ES-I3 (cell line): ENCODE measurements around the gene NDUFA8.
"Not testable (repeated sequence)": the region's sequence is repeated elsewhere in the genome, so short reads cannot be mapped to it uniquely, and the experiment has no call there.

Source experiments
- H3K36me3 ChIP-seq: 2 replicates; pipeline ENCODE4 v1.6.1; 2013; ENCODE audit warnings: mild to moderate bottlenecking, low read length, control low read depth, moderate library complexity; ENCODE audit not compliant: insufficient read depth
- H3K4me1 ChIP-seq: 2 replicates; pipeline ENCODE4 v1.6.1; 2013; ENCODE audit warnings: mild to moderate bottlenecking, control low read depth, low read length; ENCODE audit not compliant: insufficient read depth
- H3K9ac ChIP-seq: 2 replicates; pipeline ENCODE4 v1.6.1; 2013; ENCODE audit warnings: low read depth, mild to moderate bottlenecking, low read length, moderate library complexity
- H3K9me3 ChIP-seq: 2 replicates; pipeline ENCODE4 v1.6.1; 2013; ENCODE audit warnings: mild to moderate bottlenecking, low read length, moderate library complexity; ENCODE audit not compliant: control insufficient read depth, insufficient read depth

The NDUFA8 gene

DNA sequence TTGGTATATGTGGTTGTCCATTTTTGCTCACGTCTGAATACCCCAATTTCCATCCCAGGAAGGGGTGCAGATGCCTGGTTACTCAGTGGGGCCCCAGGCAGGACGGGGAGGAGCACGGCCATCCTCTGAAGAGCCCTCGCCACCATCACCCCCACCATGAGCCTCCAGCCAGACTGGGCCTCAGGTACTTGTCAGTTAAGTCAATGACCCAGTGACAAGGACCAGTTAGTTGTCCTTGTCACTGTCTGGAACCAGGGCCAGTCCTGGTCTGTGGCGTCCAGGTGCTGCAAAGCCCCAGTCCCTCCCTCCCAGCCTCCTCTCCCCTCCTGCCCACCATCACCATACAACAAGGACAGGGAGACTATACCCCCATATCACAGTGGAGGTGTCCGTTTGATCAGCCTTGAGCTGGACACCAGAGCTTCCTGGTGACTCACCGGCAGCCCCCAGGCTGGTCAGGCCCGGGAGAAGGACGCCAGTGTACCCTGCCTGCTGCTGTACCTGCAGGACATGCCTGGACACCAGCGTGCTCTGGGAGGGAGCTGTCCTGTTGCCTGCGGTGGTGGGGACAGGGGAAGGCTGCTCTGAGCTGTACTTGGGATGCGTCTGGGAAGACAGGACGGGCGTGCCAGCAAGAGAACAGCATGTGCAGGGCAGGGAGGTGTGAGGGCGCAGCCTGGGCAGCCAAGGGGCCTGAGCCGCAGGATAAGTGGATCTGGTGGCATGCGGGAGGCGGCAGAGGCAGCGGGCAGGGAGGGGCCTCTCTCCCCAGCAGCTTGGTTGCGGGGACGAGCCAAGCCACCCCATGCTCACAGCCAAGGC, 33.9 kb downstream of the NDUFA8 start:
- no peaks in the 10 kb centered on the region for H3K36me3 ChIP-seq
- H3K9ac ChIP-seq = peak overlapping the region; percentile 56
- H3K4me1 ChIP-seq = peaks cover 15% of the 10 kb centered on the region; the same call in 1 of the 2 replicates
- no peaks in the 10 kb centered on the region for H3K9me3 ChIP-seq

DNA sequence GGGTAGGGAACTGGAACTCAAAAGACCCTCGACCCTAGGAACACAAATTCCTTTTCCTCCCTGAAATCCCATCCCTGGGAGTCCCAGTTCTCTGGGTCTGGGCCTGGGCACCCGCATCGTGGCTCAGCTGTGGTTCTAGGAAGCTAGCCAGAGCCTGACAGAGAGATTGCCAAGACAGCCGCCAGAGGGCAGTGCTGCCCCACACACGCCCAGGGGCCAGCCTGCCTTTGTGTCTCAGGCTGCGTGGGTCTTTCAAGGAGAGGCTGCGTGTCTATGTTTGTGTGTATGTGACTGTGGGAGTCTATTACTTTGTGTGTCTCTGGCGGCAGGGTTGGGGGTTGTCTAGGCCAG, 34.4 kb downstream of the NDUFA8 start:
- Histone ChIP-seq H3K9ac (no peak overlapping the region), H3K9me3 (no peaks in the 10 kb centered on the region), H3K36me3 (no peaks in the 10 kb centered on the region), H3K4me1 (peaks cover 15% of the 10 kb centered on the region; the same call in 1 of the 2 replicates)

DNA sequence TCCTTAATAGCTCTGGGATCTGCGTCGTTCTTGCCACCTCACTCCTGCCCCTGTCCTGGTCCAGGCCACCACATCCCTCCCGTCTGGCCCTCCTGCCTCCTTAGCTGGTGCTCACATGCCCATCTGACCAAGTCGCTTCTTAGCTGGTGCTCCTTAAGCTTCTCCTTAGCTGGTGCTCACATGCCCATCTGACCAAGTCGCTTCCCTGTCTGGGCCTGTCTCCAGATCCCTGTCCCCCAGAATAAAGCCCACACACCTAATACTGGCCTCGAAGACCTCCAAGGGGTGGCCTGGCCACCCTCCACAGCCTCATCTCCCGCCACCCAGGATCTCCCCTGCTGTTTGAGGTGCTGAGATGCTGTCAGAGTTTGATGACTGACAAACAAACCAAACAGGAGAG, 35.1 kb downstream of the NDUFA8 start:
- H3K9me3 ChIP-seq = no peaks in the 10 kb centered on the region
- H3K9ac ChIP-seq = no peak overlapping the region
- no peaks in the 10 kb centered on the region for H3K36me3 ChIP-seq
- peaks cover 15% of the 10 kb centered on the region; the same call in 1 of the 2 replicates for H3K4me1 ChIP-seq

DNA sequence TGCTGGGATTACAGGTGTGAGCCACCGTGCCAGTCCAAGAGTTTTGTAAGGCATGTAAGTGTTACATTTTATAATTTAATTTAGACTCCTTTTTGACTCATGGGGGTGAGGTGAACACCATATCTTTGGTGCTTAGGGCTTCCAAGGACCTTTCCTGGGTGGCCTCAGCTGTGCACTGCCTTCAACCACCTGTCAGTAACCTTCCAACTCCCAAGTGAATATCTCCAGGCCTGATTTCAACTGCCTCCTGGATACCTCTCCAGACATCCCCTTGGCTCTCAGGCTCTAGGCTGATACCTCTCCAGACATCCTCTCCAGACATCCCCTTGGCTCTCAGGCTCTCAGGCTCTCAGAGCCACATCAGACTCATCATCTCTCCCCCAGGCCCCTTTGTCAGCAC, 35.5 kb downstream of the NDUFA8 start:
- Histone ChIP-seq H3K36me3 (no peaks in the 10 kb centered on the region), H3K9ac (no peak overlapping the region), H3K4me1 (peaks cover 15% of the 10 kb centered on the region; the same call in 1 of the 2 replicates), H3K9me3 (no peaks in the 10 kb centered on the region)

DNA sequence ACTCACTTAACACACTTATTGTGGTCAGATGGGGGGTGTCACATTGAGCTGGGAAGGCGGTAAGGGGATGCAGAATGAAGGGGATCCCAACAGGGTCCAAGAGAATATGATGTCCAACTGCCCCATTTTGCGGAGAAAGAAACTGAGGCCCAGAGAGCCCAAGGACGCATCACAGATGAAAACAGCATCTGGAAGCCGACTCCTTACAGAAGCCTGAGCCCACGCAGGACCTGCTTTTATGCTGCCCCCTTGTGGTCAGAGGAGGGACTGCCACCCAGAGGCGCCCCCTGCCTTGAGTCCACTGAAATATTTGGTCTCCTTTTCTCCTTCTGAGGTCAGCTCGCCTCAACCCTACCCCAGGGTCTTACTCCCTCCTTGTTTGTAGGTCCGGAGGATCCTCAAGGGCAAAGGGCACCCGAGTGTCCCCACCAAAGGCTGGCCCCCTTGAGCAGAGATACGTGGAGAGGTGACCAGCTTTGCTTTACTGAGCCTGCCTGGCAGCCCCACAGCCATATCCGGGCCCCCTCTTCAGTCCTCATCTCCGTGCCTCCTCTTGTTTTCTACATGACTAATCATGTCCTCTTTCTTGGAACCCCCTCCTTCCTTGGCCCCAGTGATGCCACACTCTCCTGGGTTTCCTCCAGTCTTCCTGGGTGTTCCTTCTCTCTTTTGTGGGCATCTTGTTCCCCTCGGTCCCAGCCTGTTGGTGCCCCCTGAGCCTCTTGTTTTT, 36.5 kb downstream of the NDUFA8 start:
- Histone ChIP-seq H3K36me3 (no peaks in the 10 kb centered on the region), H3K9ac (no peak overlapping the region), H3K9me3 (no peaks in the 10 kb centered on the region), H3K4me1 (peaks cover 15% of the 10 kb centered on the region; the same call in 1 of the 2 replicates)

DNA sequence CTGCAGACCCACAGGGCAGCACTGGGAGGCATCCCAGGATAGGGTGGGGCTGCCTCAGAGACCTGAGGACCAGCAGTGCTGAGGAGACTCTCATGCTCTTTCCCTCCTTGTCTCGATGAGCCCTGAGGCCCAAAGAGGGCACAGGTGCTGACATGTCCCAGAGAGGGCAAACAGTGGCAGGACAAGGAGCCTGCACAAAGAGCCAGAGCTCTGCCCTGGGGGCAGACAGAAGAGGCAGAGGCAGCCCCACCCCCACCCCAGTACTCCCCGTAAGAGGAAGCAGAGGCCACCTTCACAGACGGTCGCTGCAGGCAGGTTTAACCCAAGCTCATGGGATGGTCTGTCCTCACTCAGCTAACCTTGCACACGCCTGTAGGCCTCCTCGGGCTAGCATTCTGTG, 37.1 kb downstream of the NDUFA8 start:
- peaks cover 15% of the 10 kb centered on the region; the same call in 1 of the 2 replicates for H3K4me1 ChIP-seq
- H3K36me3 ChIP-seq = no peaks in the 10 kb centered on the region
- H3K9me3 ChIP-seq = no peaks in the 10 kb centered on the region
- H3K9ac ChIP-seq = no peak overlapping the region

DNA sequence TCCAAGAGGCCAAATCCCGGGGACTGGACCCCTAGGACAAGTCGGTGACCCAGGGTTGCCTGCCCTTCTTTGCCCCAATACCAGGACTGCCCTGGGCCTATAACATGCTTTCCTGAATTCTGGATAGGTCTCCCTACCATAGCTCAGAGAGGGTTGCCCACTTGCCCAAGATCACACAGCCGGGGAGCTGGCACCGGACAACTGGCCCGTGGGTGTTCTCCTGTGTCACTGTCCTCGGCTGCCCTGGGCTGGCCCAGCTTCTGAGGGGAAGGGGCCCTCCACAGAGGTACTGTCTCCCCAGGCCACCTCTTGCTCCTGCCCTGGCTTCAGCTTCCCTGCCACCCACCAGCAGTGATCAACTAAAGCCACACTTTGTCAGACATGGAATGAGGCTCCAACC, 37.6 kb downstream of the NDUFA8 start:
- Histone ChIP-seq H3K36me3 (no peaks in the 10 kb centered on the region), H3K9ac (no peak overlapping the region), H3K4me1 (peaks cover 16% of the 10 kb centered on the region; the same call in 1 of the 2 replicates), H3K9me3 (no peaks in the 10 kb centered on the region)

DNA sequence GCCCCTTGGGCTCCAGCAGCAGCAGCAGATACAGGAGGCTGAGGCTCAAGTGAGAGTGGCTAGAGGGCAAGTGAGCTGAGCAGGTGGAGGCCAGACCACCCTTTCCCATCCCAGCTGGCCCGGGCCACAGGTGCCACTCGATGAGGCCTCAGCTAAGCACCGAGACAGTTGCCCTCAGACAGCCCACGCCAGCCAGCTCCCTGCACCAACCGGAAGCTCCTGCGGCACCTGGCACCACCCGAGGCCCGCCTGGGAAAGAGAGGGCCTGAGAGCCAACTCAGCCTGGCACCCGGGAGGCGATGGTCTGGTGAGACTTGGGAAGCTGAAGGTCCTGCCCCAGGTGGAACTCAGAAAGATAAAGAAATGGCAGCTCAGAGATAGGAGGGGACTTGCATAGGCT, 38.2 kb downstream of the NDUFA8 start:
- no peaks in the 10 kb centered on the region for H3K36me3 ChIP-seq
- no peak overlapping the region for H3K9ac ChIP-seq
- H3K4me1 ChIP-seq = peaks cover 21% of the 10 kb centered on the region; the same call in 1 of the 2 replicates
- H3K9me3 ChIP-seq = no peaks in the 10 kb centered on the region

DNA sequence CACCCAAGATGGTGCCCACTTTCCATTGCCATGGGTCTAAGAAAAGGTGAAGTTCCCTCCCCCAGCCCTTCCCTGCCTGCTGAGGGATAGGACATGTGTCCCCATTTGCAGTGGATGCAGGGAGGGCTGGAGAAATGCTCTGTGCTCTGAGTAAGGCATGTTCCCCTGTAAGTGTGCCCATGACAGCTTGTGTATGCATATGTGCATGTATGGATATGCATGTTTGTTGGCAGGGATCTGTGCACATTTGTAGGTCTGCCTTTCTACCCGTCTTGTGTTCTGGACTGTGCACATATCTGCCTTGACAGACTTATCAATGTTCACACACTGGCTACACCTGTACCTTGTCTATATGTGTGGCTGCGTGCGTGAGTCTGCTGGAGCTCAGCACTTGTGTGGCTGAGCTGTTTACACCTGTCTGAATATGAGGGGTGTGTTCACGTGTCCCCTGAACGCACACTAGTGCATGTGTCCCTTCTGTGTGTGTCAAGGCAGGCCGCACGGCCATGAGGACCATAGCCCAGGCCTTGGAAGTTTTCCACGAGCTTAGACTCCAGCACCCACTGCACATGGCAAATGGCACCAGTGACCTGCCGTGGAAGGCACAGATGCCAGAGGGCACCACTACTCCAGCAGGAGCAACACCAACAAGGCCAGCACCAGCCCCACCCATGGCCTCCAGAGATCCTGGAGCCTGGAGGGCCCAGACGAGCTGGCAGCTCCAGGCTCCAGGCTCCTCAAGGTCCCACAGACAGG, 39.1 kb downstream of the NDUFA8 start:
- Histone ChIP-seq H3K9ac (no peak overlapping the region), H3K36me3 (no peaks in the 10 kb centered on the region), H3K4me1 (peaks cover 24% of the 10 kb centered on the region; the same call in 1 of the 2 replicates), H3K9me3 (no peaks in the 10 kb centered on the region)

DNA sequence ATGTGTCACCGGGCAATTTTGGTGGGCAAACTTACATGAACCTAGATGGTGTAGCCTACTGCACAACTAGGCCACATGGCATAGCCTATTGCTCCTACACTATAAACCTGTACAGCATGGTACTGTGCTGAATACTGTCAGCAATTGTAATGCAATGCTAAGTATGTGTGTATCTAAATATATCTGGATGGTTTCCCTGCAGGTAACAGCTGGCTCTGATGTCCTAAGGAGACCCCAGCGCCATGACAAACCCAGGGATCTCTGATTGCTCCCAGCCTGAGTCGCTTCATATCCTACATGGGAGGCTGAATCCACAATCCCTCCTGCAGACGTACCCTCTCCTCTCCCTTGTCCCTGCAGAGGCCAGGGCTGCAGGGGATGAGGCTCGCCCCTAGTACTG, 39.9 kb downstream of the NDUFA8 start:
- peaks cover 28% of the 10 kb centered on the region for H3K4me1 ChIP-seq
- no peaks in the 10 kb centered on the region for H3K9me3 ChIP-seq
- no peaks in the 10 kb centered on the region for H3K36me3 ChIP-seq
- no peak overlapping the region for H3K9ac ChIP-seq

DNA sequence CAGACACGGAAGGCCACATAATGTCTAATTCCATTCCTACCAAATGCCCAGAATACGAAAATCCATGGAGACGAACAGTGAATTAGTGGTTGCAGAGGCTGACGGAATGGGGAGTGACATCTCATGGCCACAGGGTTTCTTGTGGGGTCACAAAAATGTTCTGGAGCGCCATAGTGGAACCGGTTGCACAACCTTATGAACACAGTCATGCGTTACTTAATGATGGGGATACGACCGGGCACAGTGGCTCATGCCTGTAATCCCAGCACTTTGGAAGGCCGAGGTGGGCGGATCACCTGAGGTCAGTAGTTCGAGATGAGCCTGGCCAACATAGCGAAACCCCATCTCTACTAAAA, 40.4 kb downstream of the NDUFA8 start:
- no peaks in the 10 kb centered on the region for H3K9me3 ChIP-seq
- H3K36me3 ChIP-seq = no peaks in the 10 kb centered on the region
- H3K9ac ChIP-seq = no peak overlapping the region
- H3K4me1 ChIP-seq = peaks cover 32% of the 10 kb centered on the region

DNA sequence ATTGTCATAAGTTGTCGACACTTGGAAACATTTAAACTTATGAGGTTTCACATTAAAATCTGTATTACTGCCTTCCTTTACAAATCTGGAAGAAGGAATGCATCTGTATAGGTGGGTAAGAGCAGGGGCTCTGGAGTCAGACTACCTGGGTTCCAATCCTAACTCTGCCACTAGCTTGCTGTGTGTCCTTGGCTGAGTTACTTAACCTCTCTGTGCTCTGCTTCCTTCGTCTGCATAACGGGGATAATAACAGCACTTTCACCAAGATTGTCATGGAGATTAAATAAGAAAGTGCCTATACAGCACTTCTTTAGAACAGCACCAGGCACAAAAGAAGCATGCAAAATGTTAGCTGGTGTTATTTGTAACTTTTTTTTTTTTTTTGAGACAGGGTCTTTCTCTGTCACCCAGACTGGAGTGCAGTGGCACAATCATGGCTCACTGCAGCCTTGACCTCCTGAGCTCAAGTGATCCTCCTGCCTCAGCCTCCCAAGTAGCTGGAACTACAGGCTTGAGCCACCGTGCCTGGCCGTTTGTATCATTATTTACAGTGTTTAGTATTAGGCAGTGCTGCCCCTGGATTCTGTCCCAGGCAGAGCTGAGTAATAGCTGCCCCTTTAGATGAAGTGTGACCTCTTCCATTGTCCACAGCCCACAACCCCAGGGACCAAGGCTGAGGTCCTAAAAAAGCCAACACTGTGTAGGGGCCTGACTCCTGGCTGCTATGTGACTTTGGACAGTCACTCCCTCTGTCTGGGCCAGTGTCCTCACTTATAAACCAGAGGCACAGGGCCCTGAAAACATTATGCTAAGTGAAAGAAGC, 41.0 kb downstream of the NDUFA8 start:
- peaks cover 37% of the 10 kb centered on the region for H3K4me1 ChIP-seq
- no peaks in the 10 kb centered on the region for H3K36me3 ChIP-seq
- H3K9me3 ChIP-seq = no peaks in the 10 kb centered on the region
- no peak overlapping the region for H3K9ac ChIP-seq

DNA sequence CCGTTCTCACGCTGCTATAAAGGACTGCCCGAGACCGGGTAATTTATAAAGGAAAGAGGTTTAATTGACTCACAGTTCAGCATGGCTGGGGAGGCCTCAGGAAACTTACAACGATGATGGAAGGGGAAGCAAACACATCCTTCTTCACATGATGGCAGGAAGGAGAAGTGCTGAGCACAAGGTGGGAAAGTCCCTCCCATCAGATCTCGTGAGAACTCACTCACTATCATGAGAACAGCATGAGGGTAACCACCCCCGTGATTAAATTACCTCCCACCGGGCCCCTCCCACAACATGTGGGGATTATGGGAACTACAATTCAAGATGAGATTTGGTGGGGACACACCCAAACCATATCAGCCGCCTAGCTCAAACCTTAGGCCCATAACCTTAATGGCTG, 42.3 kb downstream of the NDUFA8 start:
- not testable (repeated sequence) for H3K9me3 ChIP-seq, H3K9ac ChIP-seq, H3K36me3 ChIP-seq

More for the DNA sequence above, 42.3 kb downstream of the NDUFA8 start:
- H3K4me1 ChIP-seq = peaks cover 43% of the 10 kb centered on the region
